ENCODE results near the gene PRPF6. TPM values are rescaled to one million over a fixed set of nuclear protein-coding genes. Genes with fewer than 3 reads are reported as not detected.

PRPF6 gene
- total and polyA plus RNA-seq, 8 donors = 27.2 to 49.2 (median 35.7) TPM

DNA sequence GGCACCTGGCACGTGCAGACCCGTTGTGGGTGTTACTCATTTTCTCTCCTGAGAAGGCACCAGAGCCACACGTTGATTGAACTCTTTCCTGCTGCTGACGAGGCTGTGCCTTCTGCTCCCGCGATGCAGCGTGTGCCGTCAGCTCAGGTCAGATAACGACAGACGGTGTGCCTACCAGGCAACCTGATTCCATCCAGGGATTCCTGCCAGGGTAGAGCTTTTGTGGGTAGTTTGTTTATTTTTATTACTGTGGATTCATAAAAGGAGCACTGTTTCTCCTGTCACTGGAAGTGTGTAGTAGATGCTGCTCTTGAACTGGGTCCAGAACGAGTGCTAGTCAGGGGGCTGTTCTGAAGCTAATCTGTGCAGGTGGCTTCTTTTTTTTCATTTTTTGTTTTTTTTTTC lies 20.7 kb downstream of the PRPF6 start:
- DNase-seq (no peak), FAIRE-seq (no peak), ATAC-seq (peak in 3 of 4 donors; percentile 32 to 79 (median 68))
- peaks cover 0 to 60% (median 21%) of the 10 kb centered on the region in 3 donors for H3K36me3 ChIP-seq
- H3K9me3 ChIP-seq = no peaks in the 10 kb centered on the region
- no peaks in the 10 kb centered on the region for H3K27me3 ChIP-seq
- 52 to 54% methylated on average over 11 of the region's 11 CpGs for WGBS, 2 donors
- no peaks in the 10 kb centered on the region for H3K4me1 ChIP-seq
- TF ChIP-seq, protein P1, sequence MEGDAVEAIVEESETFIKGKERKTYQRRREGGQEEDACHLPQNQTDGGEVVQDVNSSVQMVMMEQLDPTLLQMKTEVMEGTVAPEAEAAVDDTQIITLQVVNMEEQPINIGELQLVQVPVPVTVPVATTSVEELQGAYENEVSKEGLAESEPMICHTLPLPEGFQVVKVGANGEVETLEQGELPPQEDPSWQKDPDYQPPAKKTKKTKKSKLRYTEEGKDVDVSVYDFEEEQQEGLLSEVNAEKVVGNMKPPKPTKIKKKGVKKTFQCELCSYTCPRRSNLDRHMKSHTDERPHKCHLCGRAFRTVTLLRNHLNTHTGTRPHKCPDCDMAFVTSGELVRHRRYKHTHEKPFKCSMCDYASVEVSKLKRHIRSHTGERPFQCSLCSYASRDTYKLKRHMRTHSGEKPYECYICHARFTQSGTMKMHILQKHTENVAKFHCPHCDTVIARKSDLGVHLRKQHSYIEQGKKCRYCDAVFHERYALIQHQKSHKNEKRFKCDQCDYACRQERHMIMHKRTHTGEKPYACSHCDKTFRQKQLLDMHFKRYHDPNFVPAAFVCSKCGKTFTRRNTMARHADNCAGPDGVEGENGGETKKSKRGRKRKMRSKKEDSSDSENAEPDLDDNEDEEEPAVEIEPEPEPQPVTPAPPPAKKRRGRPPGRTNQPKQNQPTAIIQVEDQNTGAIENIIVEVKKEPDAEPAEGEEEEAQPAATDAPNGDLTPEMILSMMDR (IDR thresholded peaks at IDR 0.05) = no peak
- H3K4me3 ChIP-seq = no peak overlapping the region
- intact Hi-C loops (cut with DNase I) = no loop called here
- H3K27ac ChIP-seq = no peak overlapping the region

DNA sequence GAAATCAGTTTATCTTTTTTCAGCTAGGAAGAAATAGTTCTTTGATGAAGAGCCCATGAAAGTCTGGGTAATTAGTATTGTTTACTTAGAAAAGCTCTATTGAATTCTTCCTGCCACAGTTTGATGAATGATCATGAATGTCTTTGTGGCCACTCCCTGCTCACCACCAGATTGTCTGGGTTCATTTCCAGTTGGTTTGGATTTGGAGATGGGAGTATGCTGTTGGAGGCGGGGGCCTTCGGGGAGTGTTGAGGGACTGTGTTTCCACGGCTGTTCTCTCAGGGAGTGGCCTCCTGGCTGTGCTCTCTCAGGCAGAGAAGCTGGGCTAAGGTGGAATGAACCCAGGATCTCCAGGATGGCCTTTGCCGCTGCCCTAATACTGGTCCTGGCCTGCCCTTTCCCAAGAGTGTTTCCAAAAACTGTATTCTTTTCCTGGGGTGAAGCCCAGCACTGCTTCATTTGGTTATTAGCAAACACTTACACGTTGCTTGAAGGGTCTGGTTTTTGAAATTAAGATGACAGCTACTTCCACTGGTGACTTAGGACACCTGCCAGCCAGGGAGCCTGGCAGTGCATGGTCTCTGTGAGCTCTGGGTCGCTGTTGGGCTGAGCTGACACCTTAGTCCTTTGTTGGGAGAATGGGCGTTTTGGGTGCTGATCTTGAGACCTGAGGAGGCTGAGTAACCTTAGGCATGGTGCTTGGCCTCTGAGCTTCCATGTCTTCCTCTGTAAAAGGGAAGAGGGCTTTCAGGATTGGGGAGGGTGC lies 23.2 kb downstream of the PRPF6 start:
- ATAC-seq = no peak
- Histone ChIP-seq H3K4me1 (no peaks in the 10 kb centered on the region), H3K27ac (no peak overlapping the region), H3K9me3 (no peaks in the 10 kb centered on the region), H3K36me3 (peaks cover 5 to 41% (median 19%) of the 10 kb centered on the region in 3 donors), H3K27me3 (no peaks in the 10 kb centered on the region), H3K4me3 (no peak overlapping the region)
- FAIRE-seq = no peak
- WGBS, 2 donors = 77% methylated on average over 7 of the region's 7 CpGs
- intact Hi-C loops (cut with DNase I) = no loop called here
- no peak for DNase-seq
- TF ChIP-seq, protein P1 (IDR thresholded peaks at IDR 0.05) = no peak

DNA sequence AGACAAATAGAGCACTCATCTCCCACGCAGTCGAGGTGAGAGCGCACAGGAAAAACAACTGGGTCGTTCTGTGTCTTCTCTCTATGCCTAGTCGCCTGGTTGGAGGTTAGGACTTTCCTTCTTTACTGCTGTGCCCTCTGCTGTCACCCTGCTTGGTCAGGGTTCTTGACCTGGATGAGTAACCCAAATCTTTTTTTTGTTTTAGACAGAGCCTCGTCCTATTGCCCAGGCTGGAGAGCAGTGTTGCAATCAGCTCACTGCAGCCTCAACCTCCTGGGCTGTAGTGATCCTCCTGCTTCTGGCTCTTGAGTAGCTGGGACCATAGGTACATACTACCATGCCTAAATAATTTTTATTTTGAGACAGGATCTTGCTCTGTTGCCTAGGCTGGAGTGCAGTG lies 24.5 kb downstream of the PRPF6 start:
- 82 to 87% methylated on average over 6 of the region's 6 CpGs for WGBS, 2 donors
- TF ChIP-seq, protein P1 (IDR thresholded peaks at IDR 0.05) = no peak
- FAIRE-seq (no peak), ATAC-seq (no peak), DNase-seq (no peak)
- intact Hi-C loops (cut with DNase I) = no loop called here
- H3K4me1 ChIP-seq = no peaks in the 10 kb centered on the region
- H3K36me3 ChIP-seq = peaks cover 7 to 34% (median 15%) of the 10 kb centered on the region in 3 donors
- no peaks in the 10 kb centered on the region for H3K27me3 ChIP-seq
- no peak overlapping the region for H3K27ac ChIP-seq
- no peaks in the 10 kb centered on the region for H3K9me3 ChIP-seq
- no peak overlapping the region for H3K4me3 ChIP-seq

DNA sequence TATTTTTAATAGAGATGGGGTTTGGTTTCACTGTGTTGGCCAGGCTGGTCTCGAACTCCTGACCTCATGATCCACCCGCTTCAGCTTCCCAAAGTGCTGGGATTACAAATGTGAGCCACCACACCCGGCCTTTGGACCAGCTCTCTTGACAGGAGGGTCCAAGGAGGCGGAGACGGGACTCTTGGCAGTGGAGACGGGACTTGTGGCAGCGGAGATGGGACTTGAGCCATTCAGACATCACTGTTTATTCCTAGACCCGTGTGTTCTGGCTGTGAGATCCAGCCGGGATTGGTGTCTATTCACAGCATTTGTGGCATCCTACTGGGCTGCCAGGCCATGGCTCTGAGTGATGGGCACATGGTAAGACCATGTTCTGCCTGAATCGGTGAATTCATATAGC lies 25.6 kb downstream of the PRPF6 start:
- no peaks in the 10 kb centered on the region for H3K4me1 ChIP-seq
- H3K27me3 ChIP-seq = no peaks in the 10 kb centered on the region
- 78 to 85% methylated on average over 10 of the region's 10 CpGs for WGBS, 2 donors
- H3K27ac ChIP-seq = no peak overlapping the region
- no peaks in the 10 kb centered on the region for H3K9me3 ChIP-seq
- H3K4me3 ChIP-seq = no peak overlapping the region
- H3K36me3 ChIP-seq = peaks cover 10 to 34% (median 14%) of the 10 kb centered on the region in 3 donors
- DNase-seq = no peak
- TF ChIP-seq, protein P1 (IDR thresholded peaks at IDR 0.05) = no peak
- no peak for ATAC-seq
- FAIRE-seq = no peak
- intact Hi-C loops (cut with DNase I) = no loop called here

DNA sequence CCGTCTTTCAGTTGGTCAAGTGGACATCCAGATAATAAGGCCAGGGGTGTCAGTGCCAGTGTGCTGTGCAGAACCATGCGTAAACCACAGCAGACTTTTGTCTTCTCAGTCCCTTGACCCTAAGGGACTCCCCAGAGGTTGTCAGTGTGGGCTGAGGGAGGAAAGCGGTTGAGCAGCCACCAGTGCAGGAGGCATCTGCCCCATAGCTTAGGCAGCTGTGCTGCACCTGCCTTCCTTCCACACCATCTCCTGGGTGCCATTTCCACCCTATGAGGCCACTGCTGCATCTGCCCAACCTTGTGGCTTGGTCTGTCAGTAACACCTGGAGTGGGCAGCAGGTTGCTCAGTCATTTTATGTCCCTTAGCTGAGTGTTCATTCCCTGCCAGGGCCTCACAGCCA lies 26.0 kb downstream of the PRPF6 start:
- intact Hi-C loops (cut with DNase I) = no loop called here
- WGBS, 2 donors = 94 to 96% methylated on average over 3 of the region's 3 CpGs

More for the DNA sequence above, 26.0 kb downstream of the PRPF6 start:
- H3K27ac ChIP-seq = no peak overlapping the region
- DNase-seq (no peak), ATAC-seq (peak in 2 of 4 donors; percentile 36 to 41), FAIRE-seq (no peak)
- TF ChIP-seq, protein P1 (IDR thresholded peaks at IDR 0.05) = no peak
- peaks cover 11 to 33% (median 12%) of the 10 kb centered on the region in 3 donors for H3K36me3 ChIP-seq
- H3K4me3 ChIP-seq = no peak overlapping the region
- no peaks in the 10 kb centered on the region for H3K4me1 ChIP-seq
- no peaks in the 10 kb centered on the region for H3K27me3 ChIP-seq
- H3K9me3 ChIP-seq = no peaks in the 10 kb centered on the region
